Measurements from ENCODE around the gene HSD17B2.
A peak's percentile ranks its signal among the peaks of the same experiment; 100 is the strongest.
"Not testable (repeated sequence)": the region's sequence is repeated elsewhere in the genome, so short reads cannot be mapped to it uniquely, and the experiment has no call there.

HSD17B2 gene, protein sequence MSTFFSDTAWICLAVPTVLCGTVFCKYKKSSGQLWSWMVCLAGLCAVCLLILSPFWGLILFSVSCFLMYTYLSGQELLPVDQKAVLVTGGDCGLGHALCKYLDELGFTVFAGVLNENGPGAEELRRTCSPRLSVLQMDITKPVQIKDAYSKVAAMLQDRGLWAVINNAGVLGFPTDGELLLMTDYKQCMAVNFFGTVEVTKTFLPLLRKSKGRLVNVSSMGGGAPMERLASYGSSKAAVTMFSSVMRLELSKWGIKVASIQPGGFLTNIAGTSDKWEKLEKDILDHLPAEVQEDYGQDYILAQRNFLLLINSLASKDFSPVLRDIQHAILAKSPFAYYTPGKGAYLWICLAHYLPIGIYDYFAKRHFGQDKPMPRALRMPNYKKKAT

DNA sequence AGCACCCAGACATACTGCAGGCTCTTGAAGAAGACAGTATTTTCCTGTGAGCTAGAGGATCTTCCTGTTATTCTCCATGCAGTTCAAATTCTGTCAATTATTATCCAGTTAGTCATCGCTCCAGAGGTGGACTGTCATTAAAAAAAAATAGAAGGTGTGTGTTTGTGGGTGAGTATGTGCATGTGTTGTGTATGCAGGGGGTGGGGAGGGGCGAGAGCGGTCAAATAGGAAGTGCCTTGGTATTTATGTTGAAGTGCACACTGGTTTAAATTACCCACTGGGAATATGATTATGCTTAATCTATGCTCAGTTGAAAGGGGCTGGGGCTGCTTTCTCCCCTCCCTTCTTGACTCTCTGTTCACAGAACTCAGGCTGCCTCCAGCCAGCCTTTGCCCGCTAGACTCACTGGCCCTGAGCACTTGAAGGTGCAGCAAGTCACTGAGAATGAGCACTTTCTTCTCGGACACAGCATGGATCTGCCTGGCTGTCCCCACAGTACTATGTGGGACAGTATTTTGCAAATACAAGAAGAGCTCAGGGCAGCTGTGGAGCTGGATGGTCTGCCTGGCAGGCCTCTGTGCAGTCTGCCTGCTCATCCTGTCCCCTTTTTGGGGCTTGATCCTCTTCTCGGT is at the start of gene HSD17B2:
Gene HSD17B2, plus strand, starts transcription at position 273 of the 632 bp plus-strand sequence. Its CDS starts 172 bp downstream, at position 445.
- DNase-seq (ENCODE audit: low read depth), result no peak

DNA sequence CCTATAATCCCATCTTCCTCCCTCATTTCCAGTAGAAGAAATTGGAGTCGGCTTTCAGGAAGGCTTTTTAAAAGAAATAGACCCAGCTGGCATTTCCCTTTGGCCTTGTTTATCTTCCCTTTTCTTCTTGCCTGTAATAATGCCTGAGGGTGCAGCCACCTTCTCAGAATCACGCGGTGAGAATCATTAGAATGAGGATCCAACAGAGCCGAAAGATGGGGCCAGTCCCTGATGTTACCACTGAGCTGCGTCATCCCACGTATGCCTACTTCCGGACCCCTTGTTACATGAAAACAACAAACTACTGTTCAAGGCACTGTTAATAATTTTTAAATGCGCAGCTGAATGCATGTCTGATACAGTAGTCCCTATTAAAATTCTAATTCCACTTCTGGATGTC is 47.9 kb upstream of the HSD17B2 start:
- DNase-seq (ENCODE audit: low read depth), result no peak

DNA sequence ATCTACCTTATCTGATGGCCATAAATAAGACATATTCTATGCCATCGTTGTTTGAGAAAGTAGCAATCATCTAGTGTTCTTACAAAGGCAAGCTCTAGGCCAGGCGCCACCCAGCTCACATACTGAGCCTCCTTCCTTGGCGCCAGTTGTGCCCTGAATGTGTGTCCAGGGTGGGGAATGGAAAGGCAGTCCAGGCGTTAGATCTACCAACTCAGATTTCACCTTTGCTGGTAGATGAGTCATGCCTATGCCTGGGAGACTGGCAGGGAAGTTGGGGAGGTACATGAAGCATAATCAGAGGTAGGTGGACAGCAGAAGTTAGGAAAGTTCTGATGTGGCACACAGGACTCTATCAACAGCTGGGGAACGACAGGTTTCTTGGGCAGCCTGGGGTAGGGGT is 47.3 kb upstream of the HSD17B2 start:
- DNase-seq (ENCODE audit: low read depth), result no peak

DNA sequence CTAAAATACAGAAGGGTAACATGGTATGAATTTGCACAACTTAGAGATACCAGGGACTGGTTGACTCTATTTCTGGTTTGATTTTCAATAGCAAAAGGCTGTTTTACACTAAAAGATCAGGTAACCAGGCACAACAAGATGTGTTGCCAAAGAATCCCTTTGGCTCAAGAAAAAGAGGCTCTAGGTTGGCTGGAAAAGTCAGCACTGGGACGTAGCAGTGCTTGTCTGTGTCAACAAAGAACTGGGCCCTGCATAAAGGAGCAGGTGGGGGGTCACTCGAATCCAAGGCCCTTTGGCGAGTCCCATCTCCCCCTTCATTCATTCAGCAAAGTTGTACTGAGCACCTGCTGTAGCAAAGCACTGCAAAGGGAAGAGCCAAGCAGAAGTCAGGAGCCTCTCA is 42.2 kb upstream of the HSD17B2 start:
- no peak for DNase-seq (ENCODE audit: low read depth)

DNA sequence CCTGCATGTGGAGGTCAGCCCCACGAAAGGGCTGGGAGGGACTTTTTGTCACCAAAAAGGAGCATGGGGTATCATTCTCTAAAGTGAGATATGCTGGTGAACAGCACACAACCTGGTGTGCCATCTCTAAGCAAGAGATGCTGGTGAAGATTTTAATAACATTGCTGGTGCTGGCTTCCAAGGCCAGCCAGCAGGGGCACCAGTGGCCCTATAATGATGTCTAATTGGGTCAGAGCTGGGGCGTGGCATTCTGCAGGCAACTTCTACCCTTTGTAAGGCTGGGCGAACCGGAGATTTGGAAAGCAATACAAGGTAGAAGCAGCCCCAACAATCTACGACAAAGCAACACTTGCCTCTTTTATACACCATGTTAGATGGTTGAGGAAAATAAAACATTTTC is 40.6 kb upstream of the HSD17B2 start:
- DNase-seq (ENCODE audit: low read depth), result no peak

DNA sequence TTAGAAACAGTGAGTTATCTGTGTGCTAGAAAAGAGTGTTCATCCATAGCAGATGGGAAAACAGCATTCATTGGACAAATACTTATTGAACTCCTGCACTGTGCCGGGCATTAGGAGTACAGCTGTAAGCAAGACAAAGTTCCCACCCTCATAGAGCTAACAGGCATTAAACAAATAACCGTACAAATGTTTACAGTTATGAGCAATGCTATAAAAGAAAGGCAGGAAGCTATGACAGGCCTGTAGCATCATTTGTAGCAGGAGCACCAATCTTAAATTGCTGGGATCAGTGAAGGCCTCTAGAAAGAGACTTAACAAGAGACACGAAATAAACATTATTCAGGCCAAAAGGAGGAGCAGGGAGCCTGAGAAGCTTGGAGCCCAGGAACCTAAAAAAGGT is 39.4 kb upstream of the HSD17B2 start:
- no peak for DNase-seq (ENCODE audit: low read depth)

DNA sequence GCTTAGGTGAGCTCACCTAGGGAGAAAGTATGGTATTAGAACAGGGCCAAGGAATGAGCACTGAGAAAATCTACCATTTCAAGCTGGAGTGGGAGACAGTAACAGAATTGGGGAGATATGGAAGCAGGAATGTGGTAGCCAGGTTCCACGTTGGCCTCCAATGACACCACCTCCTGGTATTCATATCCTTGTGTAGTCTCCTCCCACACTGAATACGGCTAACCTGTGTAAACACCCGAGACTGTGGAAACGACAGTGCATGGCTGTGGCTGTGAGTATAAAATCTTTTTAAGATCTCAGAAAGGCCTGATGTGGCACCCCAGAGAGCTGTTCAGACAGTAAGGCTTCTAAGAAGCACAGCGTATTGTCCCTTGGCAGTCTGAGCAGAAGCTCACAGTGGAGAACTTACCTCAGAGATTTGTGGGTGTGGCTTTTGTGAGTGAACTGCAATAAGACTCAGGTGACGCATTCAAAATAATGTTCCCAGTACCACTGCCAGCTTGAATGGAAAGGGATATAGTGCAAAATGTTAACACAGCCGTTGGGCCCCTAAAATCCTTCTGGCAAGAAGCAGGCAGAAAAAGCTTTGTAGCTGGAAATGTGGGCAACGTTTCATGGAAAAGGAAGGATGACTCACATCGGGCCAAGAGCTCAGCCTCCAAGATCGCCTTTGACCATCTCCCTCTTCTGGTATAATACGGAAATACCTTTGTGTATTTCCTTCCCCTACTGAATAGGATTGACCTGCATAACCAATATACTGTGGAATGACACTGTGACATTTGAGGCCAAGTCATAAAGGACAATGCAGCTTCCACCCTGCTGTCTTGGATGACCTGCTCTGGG is 38.2 kb upstream of the HSD17B2 start:
- DNase-seq (ENCODE audit: low read depth), result peak; percentile 35

DNA sequence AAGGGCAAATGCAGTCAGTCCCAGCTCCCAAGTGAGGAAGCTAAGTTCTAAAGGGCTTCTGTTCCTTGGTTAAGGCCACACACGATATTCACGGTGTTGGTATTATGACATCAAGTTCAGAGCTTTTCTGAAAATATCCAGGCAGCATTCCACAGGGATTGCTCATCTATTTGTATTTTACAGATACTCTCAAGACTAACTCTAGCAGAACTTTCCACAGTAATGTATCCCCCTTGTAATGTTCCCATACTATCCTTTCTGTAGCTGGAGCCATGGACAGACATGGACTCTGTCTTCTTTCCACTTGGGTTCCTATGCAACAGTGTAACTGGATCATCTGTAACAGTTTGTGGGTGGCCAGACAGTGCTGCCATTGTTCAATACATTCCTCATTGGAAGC is 37.3 kb upstream of the HSD17B2 start:
- peak; percentile 40 for DNase-seq (ENCODE audit: low read depth)

DNA sequence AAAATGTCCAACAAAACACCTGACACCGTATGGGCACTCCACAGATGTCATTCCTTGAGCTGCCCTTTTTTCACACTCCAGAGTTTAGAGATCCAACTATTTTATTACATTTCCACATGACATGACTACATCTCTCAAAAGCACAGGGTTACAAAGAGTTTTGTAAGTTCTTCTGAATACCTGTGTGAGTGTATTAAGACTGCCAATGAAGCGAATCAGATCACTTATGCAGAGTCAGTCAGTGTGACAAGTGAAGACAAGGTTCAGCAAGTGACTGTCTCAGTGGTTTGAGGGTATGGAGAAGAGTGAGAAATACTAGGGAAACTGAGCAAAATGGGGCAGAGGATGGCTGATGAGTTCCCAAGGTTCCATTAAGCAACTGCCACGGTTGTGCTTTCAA is 32.2 kb upstream of the HSD17B2 start:
- DNase-seq (ENCODE audit: low read depth), result no peak

DNA sequence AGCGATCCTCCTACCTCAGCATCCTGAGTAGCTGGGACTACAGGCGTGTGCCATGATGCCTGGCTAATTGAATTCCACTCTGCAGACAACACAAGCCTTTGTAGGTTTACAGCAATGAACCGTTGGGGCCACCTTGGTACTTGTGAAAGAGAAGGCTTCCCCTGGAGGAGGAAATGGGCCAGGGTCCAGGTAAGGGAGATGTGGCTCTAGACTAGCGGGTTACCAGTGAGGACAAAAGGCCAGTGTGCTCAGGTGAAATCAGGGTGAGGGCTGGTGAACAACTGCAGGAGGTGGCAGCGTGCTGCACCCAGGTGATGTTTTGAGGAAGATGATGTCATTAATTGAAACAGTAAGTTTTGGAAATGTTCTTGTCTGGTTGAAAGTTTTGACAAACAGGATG is 30.5 kb upstream of the HSD17B2 start:
- no peak for DNase-seq (ENCODE audit: low read depth)

DNA sequence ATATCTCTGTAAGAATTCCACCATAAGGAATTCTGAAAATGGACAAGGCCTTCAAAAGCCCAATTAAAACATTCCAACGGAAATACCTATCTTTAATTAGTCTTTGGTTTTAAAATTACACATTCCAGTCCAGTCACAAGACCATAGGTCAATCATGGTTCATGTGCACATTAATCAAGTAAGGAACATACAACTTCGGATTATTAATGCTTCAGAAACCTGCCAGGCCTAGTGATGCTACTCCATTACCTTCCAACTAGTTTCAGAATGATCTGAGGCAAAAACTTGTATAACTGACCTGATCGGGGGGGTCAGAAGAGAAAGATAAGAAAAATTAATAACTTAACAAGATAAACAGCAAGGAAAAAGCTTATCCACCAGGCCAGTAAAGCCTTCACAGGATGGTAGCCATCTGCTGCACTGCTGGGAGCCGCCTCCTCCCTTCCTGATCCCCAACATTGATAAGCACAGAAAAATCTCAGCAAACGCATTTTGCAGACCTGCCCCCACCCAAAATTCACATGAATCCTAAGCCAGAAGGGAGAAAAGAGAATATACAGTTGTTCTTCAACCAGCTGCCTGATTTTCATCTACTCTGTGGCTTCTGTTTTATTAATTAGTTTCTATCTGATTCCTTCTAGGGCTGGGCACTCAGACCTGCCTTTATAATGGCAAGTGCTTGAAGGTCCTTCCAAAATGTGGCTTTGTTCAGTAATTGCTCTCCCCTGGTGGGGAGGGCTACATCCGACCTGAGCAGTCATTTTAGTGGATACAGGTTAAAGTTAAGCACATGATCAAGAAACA is 29.8 kb upstream of the HSD17B2 start:
- no peak for DNase-seq (ENCODE audit: low read depth)

DNA sequence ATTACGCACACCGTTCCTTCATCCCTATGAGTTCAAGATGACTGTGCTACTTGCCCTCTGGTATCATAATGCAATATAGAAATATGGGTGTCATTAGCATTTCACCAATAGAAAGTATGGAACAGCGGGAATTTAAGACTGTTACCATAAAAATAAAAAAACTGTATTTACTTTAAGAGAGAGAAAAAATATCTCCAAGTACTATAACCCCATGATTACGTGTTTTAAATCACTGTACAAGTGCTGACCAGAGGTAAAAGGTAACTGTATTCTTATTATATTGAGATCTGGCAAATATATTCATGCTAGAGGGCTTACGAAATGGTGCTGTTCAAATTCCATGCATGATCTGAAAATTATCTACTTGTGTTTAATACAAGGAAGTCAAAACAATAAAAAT is 29.0 kb upstream of the HSD17B2 start:
- no peak for DNase-seq (ENCODE audit: low read depth)

DNA sequence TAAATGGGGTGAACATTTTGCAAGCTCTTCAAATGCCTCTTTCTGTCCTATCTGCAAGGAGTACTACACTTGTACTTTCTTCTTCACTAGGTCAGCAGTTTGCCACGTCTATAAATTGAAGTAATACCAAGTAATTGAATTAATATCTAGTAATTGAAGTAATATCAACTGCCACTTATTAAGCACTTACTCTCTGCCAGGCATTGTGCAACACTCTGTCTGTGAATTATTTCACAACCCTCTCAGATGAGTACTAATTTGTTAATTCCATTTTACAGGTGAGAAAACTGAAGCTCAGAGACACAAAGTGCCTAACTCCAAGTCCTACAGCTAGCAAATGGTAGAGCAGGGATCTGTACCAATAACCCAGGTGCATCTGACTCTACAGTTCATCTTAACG is 27.9 kb upstream of the HSD17B2 start:
- DNase-seq (ENCODE audit: low read depth), result no peak

DNA sequence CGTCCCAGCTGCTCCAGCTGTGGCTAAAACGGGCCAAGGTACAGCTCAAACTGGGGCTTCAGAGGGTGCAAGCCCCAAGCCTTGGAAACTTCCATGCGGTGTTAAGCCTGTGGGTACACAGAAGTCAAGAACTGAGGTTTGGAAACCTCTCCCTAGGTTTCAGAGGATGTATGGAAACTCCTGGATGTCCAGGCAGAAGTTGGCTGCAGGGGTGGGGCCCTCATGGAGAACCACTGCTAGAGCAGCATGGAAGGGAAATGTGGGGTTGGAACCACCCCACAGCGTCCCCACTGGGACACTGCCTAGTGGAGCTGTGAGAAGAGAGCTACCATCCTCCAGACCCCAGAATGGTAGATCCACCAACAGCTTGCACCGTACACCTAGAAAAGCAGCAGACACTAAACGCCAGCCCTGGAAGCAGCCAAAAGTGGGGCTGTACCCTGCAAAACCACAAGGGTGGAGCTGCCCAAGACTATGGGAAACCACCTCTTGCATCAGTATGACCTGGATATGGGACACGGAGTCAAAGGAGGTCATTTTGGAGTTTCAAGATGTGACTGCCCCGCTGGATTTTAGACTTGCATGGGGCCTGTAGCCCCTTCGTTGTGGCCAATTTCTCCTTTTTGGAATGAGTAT is 26.0 kb upstream of the HSD17B2 start:
- no peak for DNase-seq (ENCODE audit: low read depth)

DNA sequence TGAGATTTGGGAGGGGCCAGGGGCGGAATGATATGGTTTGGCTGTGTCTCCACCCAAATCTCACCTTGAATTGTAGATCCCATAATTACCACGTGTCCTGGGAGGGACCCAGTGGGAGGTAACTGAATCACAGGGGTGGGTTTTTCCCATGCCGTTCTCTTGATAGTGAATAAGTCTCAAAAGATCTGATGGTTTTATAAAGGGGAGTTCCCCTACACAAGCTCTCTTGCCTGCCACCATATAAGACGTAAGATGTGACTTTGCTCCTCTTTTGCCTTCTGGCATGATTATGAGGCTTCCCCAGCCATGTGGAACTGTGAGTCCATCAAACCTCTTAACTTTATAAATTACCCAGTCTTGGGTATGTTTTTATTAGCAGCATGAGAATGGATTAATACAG is 25.3 kb upstream of the HSD17B2 start:
- not testable (repeated sequence) for DNase-seq (ENCODE audit: low read depth)

DNA sequence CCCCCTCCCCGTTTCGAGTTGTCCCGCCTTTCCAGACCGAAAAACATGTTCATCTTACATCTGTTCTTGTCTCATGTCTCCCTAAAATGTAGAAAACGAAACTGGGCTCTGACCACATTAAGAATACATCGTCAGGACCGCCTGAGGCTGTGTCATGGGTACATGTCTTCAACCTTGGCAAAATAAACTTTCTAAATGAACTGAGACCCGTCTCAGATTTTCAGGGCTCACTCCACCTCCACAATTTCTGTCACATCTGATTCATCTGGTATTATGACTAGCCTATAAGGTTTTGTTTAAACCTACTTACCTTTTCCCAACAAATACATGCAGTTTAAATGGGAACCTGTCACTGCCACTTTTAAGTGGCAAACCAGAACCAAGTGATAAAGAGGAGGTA is 24.4 kb upstream of the HSD17B2 start:
- no peak for DNase-seq (ENCODE audit: low read depth)

DNA sequence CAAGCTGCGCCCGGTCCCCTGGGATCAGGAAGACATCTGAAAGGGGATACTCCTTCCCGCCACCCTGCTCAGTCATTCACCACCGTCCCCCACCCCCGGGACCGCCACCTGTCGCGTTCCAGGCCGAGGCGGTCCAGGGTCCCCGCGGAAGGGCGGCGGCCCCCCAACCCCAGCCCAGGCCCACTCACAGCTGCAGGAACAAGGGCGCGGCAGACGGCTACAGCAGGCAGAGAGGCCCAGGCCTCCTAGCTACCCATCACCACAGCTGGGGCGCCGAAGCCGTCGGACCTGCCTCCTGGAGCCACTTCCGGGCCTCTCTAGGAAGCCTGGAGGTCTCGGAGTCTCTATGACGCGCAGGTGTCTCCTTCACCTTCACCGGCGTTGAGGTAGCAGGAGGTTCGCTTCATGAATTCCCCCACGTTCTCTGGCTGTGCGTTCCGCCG is 23.8 kb upstream of the HSD17B2 start, which contains the start of gene SDR42E1:
Gene SDR42E1, minus strand, starts transcription at position 272 of the 443 bp plus-strand sequence. CDS start 10,612 bp downstream, outside the sequence.
- DNase-seq (ENCODE audit: low read depth), result no peak

DNA sequence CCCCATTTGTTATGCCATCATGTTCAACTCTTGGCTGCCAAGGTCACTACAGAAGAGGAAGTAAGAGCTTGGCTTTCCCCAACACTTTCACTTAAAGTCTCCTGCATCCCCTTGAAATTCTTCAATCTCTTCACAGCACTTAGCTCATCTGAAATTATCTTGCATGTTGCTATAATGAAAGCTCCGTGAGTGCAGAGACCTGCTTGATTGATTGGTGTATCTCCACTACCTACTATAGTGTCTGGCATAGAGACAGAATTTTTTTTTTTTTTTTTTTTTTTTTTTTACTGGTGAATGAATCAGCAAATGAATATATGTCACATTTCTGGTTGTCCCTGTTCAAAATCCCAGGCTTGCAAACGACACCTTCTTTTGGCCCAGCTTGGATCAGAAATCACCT is 21.9 kb upstream of the HSD17B2 start:
- DNase-seq (ENCODE audit: low read depth), result no peak

DNA sequence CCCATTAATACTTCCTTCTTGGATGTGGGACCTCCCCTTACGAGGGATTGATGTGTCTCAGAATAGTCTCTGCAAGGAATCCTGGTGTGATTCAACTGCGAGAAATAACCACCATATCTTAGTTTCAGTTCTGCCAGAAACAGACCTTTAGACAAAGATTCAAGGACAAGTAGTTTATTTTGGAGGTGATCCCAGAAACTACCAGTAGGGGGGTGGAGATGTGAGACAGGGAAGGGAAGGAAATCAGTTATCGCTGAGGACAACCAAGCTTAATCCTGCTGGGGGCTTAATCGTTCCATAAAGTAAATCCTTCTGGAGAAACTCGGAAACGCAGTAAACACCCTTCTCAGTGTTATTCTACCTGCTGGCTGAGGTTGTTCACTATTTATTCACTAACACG is 18.8 kb upstream of the HSD17B2 start:
- DNase-seq (ENCODE audit: low read depth), result no peak

DNA sequence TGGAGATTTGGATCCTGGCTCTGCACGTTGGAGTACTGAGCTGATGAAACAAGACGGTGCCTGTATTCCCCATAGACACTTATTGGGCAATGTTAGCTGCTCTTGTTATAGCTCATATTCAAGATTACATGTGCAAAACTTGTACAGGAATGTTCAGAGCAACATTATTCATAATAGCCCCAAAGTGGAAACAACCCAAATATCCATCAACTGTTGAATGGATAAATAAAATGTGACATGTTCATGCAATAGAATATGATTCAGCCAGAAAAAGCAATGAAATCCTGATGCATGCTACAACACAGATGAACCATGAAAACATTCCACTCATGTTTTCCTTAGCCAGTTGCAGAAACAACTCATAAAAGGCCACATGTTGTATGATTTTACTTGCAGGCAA is 18.1 kb upstream of the HSD17B2 start:
- DNase-seq (ENCODE audit: low read depth), result peak; percentile 39

DNA sequence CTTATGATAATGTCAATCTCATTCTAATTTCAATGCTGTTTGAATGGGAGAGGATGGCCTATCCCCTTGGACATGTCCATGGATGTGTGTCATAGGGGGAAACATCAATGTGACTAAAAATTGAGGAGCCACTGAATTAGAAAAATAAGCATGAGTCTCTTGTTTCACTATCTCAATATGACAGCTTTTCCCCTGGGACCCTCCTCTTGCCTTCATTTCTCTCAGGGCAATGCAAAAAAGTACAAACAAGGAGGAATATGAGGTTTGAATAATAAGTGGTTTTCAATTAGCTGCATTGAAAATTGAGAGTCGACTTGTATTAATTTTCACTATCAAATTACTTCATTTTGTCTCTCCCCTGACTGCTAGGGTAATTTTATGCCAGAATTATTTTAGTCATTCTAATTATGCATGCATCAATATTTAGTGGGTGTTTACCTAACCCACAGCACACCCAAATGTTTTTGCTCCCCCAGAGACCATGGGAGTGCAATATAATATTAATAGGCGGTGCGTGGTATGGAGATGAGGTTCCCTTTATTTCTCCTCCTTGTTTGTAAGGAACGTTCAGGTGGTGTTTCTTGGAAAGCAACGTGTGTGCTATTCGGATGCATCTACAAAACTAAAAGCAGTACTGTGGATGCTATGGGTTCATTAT is 17.0 kb upstream of the HSD17B2 start:
- DNase-seq (ENCODE audit: low read depth), result no peak

Measured in GM04504 (cell line).